Mesendoderm (in vitro differentiated cells): Measurements from ENCODE around the gene USB1.
A peak's percentile ranks its signal among the peaks of the same experiment; 100 is the strongest.

Source experiments
- DNase-seq: peaks from one replicate; pipeline ENCODE4 v3.0.0; 2013
- H2AK5ac ChIP-seq: 2 replicates; pipeline ENCODE4 v1.6.1; 2013; ENCODE audit warnings: low read length, inconsistent platforms
- H2BK120ac ChIP-seq: 2 replicates; pipeline ENCODE4 v1.6.1; 2013; ENCODE audit warnings: low read depth, mild to moderate bottlenecking, low read length, moderate library complexity, mixed read lengths
- H2BK15ac ChIP-seq: replicated peaks from 2 replicates; pipeline ENCODE4 v1.6.1; 2013; ENCODE audit warnings: low read depth, mild to moderate bottlenecking, moderate library complexity
- H2BK5ac ChIP-seq: 2 replicates; pipeline ENCODE4 v1.6.1; 2013; ENCODE audit warnings: low read length, inconsistent platforms
- H3K18ac ChIP-seq: 2 replicates; pipeline ENCODE4 v1.6.1; 2013; ENCODE audit warnings: mild to moderate bottlenecking, low read length, mixed read lengths
- H3K23ac ChIP-seq: one replicate; pipeline ENCODE4 v1.6.1; 2013; ENCODE audit warnings: low read length
- H3K27ac ChIP-seq: 2 replicates; pipeline ENCODE4 v1.5.1; 2013; ENCODE audit warnings: low read depth, mild to moderate bottlenecking, inconsistent platforms, low read length, moderate library complexity
- H3K27me3 ChIP-seq: 2 replicates; pipeline ENCODE4 v1.6.1; 2013; ENCODE audit warnings: low read length, control low read depth, mild to moderate bottlenecking, inconsistent platforms; ENCODE audit not compliant: insufficient read depth, poor library complexity
- H3K36me3 ChIP-seq: 2 replicates; pipeline ENCODE4 v1.6.1; 2013; ENCODE audit warnings: low read length, inconsistent platforms; ENCODE audit not compliant: control insufficient read depth, insufficient read depth
- H3K4ac ChIP-seq: one replicate; pipeline ENCODE4 v1.6.1; 2013; ENCODE audit warnings: low read depth, mild to moderate bottlenecking, low read length, moderate library complexity
- H3K4me1 ChIP-seq: 2 replicates; pipeline ENCODE4 v1.6.1; 2013; ENCODE audit warnings: low read depth, low read length, inconsistent platforms; ENCODE audit not compliant: control insufficient read depth
- H3K4me2 ChIP-seq: 2 replicates; pipeline ENCODE4 v1.6.1; 2013; ENCODE audit warnings: low read length
- H3K4me3 ChIP-seq: 2 replicates; pipeline ENCODE4 v1.5.1; 2013; ENCODE audit warnings: mild to moderate bottlenecking, low read length
- H3K56ac ChIP-seq: one replicate; pipeline ENCODE4 v1.6.1; 2013; ENCODE audit warnings: low read length
- H3K79me1 ChIP-seq: 2 replicates; pipeline ENCODE4 v1.6.1; 2013; ENCODE audit warnings: low read length, inconsistent platforms
- H3K79me2 ChIP-seq: 2 replicates; pipeline ENCODE4 v1.6.1; 2013; ENCODE audit warnings: mild to moderate bottlenecking, low read length; ENCODE audit not compliant: control insufficient read depth, insufficient read depth
- H3K9ac ChIP-seq: 2 replicates; pipeline ENCODE4 v1.6.1; 2013; ENCODE audit warnings: low read length, inconsistent platforms
- H4K5ac ChIP-seq: one replicate; pipeline ENCODE4 v1.6.1; 2013; ENCODE audit warnings: low read length
- H4K8ac ChIP-seq: one replicate; pipeline ENCODE4 v1.6.1; 2013; ENCODE audit warnings: low read depth, mild to moderate bottlenecking, control low read depth, low read length, moderate library complexity
- WGBS: extraction: QIAGEN DNeasy Blood & Tissue Kit; methylation state at CpG from one replicate; pipeline ENCODE4 v1.1.7; 2013; ENCODE audit warnings: low lambda C conversion rate, missing lambda C conversion rate; ENCODE audit not compliant: insufficient coverage; ENCODE audit errors: extremely low coverage; 5-methylcytosine and 5-hydroxymethylcytosine counted together

USB1 gene

DNA sequence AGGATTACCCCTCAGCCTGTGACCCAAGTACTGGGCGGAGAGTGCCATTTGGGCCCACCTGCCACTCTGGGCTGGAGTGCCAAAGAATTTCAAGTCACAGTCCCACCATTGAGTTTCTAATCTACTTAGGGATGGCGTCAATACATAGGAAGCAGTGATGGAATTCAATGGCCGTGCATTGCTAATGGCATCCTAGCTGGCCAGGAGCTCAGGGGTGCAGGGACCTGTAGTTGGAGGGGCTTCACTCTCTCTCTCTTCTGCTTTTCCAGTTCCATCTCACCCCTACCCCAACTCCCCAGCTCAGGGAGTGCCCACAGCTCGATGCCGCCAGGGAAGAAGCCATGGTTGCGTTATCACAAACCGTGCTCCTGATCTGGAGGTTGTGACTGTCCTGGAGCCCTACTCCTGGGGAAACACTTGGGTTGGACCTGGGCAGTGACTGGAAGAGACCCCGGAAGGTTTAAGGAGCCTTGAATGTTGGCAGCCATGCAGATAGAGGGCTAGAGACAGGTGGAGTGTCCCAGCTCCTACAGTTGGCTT, 26.8 kb downstream of the USB1 start:
- no peak for DNase-seq
- Histone ChIP-seq H3K18ac (no peak overlapping the region), H3K4me3 (no peak overlapping the region), H4K5ac (no peak overlapping the region), H2BK120ac (no peak overlapping the region), H2BK15ac (no peak overlapping the region), H3K27me3 (no peaks in the 10 kb centered on the region), H4K8ac (no peak overlapping the region), H2AK5ac (peak overlapping the region; percentile 64), H3K9ac (peak overlapping the region; percentile 47), H2BK5ac (peak overlapping the region; percentile 28), H3K4ac (no peak overlapping the region), H3K4me2 (peak overlapping the region; percentile 53), H3K36me3 (no peaks in the 10 kb centered on the region), H3K79me2 (peaks cover 35% of the 10 kb centered on the region), H3K27ac (peak overlapping the region; percentile 20), H3K4me1 (peaks cover 31% of the 10 kb centered on the region), H3K23ac (no peak overlapping the region), H3K56ac (peak overlapping the region; percentile 67), H3K79me1 (peaks cover 32% of the 10 kb centered on the region)
- WGBS: no CpG with 5 or more reads among the region's 8 CpGs

DNA sequence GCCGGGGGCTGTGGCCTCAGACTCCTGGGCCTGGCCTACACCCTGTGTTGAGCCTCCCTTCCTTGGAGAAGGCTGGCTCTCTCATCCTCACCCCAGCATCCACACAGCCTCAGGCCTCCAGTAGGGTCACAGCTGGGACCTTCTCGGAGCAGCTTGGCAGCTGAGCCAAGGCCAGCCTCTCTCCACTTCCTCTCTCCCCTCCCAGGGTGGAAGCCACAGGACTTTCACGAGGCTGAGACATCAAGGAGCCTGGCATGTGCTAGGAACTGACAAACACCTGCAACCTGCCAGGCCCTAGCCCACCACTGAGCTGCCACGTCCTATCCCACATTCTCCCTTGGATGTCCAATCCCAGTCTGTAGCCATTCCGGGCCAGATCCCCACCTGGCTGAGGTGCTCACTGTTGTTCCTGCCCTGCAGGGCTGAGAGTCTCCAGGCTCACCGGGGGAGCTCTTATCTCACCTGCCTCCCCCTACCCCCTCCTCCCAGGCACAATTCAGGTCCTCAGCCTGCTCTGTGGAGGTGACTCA, 27.4 kb downstream of the USB1 start:
- Histone ChIP-seq H4K8ac (no peak overlapping the region), H3K79me1 (peaks cover 36% of the 10 kb centered on the region), H4K5ac (no peak overlapping the region), H3K4me1 (peaks cover 31% of the 10 kb centered on the region), H2BK15ac (no peak overlapping the region), H2BK120ac (no peak overlapping the region), H3K23ac (no peak overlapping the region), H3K79me2 (peaks cover 35% of the 10 kb centered on the region), H2BK5ac (peak overlapping the region; percentile 45), H3K9ac (peak overlapping the region; percentile 24), H2AK5ac (peak overlapping the region; percentile 64), H3K18ac (no peak overlapping the region), H3K56ac (peak overlapping the region; percentile 67), H3K27me3 (no peaks in the 10 kb centered on the region), H3K4ac (no peak overlapping the region), H3K27ac (no peak overlapping the region), H3K4me2 (peak overlapping the region; percentile 6), H3K4me3 (no peak overlapping the region), H3K36me3 (no peaks in the 10 kb centered on the region)
- DNase-seq: peak; percentile 46
- WGBS: no CpG with 5 or more reads among the region's 6 CpGs

- H3K9ac ChIP-seq: no peak overlapping the region
- H4K5ac ChIP-seq: no peak overlapping the region
- no CpG with 5 or more reads among the region's 2 CpGs for WGBS
- no peak for DNase-seq
- H3K4me2 ChIP-seq: no peak overlapping the region
- H2BK15ac ChIP-seq: no peak overlapping the region
- no peaks in the 10 kb centered on the region for H3K27me3 ChIP-seq
- H2AK5ac ChIP-seq: no peak overlapping the region
- H3K27ac ChIP-seq: no peak overlapping the region
- H3K36me3 ChIP-seq: no peaks in the 10 kb centered on the region
- peaks cover 35% of the 10 kb centered on the region for H3K79me2 ChIP-seq
- no peak overlapping the region for H3K4me3 ChIP-seq
- H3K4ac ChIP-seq: no peak overlapping the region
- no peak overlapping the region for H3K18ac ChIP-seq
- peak overlapping the region; percentile 25 for H3K56ac ChIP-seq
- H4K8ac ChIP-seq: no peak overlapping the region
- no peak overlapping the region for H2BK5ac ChIP-seq
- H3K23ac ChIP-seq: peak overlapping the region; percentile 87
- H3K4me1 ChIP-seq: peaks cover 27% of the 10 kb centered on the region
- no peak overlapping the region for H2BK120ac ChIP-seq
- H3K79me1 ChIP-seq: peaks cover 40% of the 10 kb centered on the region
These were observed 28.2 kb downstream of the USB1 start for GRCh38 chr16:58029410-58029809.

- H3K4me1 ChIP-seq: peaks cover 26% of the 10 kb centered on the region
- DNase-seq: no peak
- no peak overlapping the region for H3K9ac ChIP-seq
- no CpG with 5 or more reads among the region's 11 CpGs for WGBS
- H2BK15ac ChIP-seq: no peak overlapping the region
- no peak overlapping the region for H3K4me2 ChIP-seq
- no peak overlapping the region for H2AK5ac ChIP-seq
- no peak overlapping the region for H3K27ac ChIP-seq
- H3K27me3 ChIP-seq: no peaks in the 10 kb centered on the region
- no peak overlapping the region for H3K23ac ChIP-seq
- H3K36me3 ChIP-seq: no peaks in the 10 kb centered on the region
- H2BK120ac ChIP-seq: no peak overlapping the region
- peaks cover 44% of the 10 kb centered on the region for H3K79me1 ChIP-seq
- no peak overlapping the region for H4K8ac ChIP-seq
- no peak overlapping the region for H3K4ac ChIP-seq
- no peak overlapping the region for H3K18ac ChIP-seq
- no peak overlapping the region for H4K5ac ChIP-seq
- no peak overlapping the region for H3K4me3 ChIP-seq
- peaks cover 35% of the 10 kb centered on the region for H3K79me2 ChIP-seq
- no peak overlapping the region for H3K56ac ChIP-seq
- no peak overlapping the region for H2BK5ac ChIP-seq
These were observed 29.1 kb downstream of the USB1 start for GRCh38 chr16:58030136-58030840.

DNA sequence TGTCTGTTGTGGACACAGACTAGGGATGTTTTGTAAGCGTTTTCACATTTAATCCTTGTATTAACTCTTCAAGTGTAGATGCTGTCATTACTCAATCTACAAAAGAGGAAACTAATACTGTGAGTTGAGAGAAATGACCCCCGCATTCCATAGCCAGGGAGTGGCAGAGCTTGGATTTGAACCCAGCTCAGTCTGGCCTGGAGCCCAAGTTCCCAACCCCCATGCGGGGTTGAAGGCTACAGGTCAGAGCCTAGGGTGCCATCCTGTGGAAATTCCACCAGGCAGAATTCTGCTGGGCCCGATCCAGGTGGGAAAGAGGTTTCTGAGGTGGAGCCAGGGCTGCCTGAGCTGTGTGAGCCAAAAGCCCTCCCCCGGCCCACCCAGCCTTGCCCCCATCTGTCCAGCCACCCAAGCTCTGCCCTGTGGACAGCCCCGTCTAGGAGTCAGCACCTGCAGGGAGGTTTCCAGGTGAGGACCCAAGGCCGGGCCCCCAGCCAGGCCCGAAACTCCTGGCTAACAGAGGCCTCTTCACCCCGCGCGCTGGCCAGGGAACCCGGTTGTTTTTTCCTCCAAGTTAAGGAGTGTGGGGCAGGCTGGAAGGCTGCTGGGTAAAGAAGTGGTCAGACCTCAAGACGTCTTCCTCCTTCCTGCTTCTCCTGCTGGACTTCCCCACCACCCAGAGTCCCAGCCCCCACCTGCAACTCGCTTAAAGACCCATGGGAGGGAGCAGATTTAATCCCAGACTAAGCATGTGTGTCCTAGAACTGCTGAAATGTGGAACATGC, 30.0 kb downstream of the USB1 start:
- H2BK120ac ChIP-seq: no peak overlapping the region
- H3K36me3 ChIP-seq: no peaks in the 10 kb centered on the region
- no peak overlapping the region for H4K8ac ChIP-seq
- no peak overlapping the region for H4K5ac ChIP-seq
- H3K27ac ChIP-seq: no peak overlapping the region
- no peak overlapping the region for H2AK5ac ChIP-seq
- no peak overlapping the region for H3K18ac ChIP-seq
- H3K9ac ChIP-seq: no peak overlapping the region
- no peak overlapping the region for H3K4ac ChIP-seq
- H3K4me2 ChIP-seq: no peak overlapping the region
- peak; percentile 23 for DNase-seq
- peaks cover 34% of the 10 kb centered on the region for H3K79me2 ChIP-seq
- no peaks in the 10 kb centered on the region for H3K27me3 ChIP-seq
- no peak overlapping the region for H3K56ac ChIP-seq
- H2BK15ac ChIP-seq: no peak overlapping the region
- no peak overlapping the region for H2BK5ac ChIP-seq
- H3K4me1 ChIP-seq: peaks cover 26% of the 10 kb centered on the region
- H3K4me3 ChIP-seq: no peak overlapping the region
- H3K79me1 ChIP-seq: peaks cover 50% of the 10 kb centered on the region
- no peak overlapping the region for H3K23ac ChIP-seq
- WGBS: no CpG with 5 or more reads among the region's 14 CpGs
